ENCODE measurements around the gene RAB33B. TPM values are rescaled to one million over a fixed set of nuclear protein-coding genes. Genes with fewer than 3 reads are reported as not detected.
A peak's percentile ranks its signal among the peaks of the same experiment; 100 is the strongest.

The RAB33B gene
- total and polyA plus RNA-seq, 4 donors: 7.2 to 38.9 (median 8.6) TPM

- peak overlapping the region; percentile 61 to 76 for H3K27ac ChIP-seq (ENCODE audit: low read depth in 1 of 2, low read length in 2 of 2)
- no peak overlapping the region for H3K9ac ChIP-seq (ENCODE audit: low read depth in 1 of 2, low read length in 2 of 2)
- no peak for TF ChIP-seq JUND (IDR thresholded peaks at IDR 0.05)
- no peak for TF ChIP-seq TAF1 (conservative IDR thresholded peaks at IDR 0.05)
- TF ChIP-seq, protein P1, sequence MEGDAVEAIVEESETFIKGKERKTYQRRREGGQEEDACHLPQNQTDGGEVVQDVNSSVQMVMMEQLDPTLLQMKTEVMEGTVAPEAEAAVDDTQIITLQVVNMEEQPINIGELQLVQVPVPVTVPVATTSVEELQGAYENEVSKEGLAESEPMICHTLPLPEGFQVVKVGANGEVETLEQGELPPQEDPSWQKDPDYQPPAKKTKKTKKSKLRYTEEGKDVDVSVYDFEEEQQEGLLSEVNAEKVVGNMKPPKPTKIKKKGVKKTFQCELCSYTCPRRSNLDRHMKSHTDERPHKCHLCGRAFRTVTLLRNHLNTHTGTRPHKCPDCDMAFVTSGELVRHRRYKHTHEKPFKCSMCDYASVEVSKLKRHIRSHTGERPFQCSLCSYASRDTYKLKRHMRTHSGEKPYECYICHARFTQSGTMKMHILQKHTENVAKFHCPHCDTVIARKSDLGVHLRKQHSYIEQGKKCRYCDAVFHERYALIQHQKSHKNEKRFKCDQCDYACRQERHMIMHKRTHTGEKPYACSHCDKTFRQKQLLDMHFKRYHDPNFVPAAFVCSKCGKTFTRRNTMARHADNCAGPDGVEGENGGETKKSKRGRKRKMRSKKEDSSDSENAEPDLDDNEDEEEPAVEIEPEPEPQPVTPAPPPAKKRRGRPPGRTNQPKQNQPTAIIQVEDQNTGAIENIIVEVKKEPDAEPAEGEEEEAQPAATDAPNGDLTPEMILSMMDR (IDR thresholded peaks at IDR 0.05; ENCODE audit: low read depth, low read length, missing input control): no peak
- TF ChIP-seq HNF4A (conservative IDR thresholded peaks at IDR 0.05): peak in 1 of 2 donors; percentile 8
- TF ChIP-seq SP1 (IDR thresholded peaks at IDR 0.05): no peak
- no peak for TF ChIP-seq RXRA (IDR thresholded peaks at IDR 0.05)
- TF ChIP-seq YY1 (IDR thresholded peaks at IDR 0.05): no peak
- TF ChIP-seq NR2F2 (IDR thresholded peaks at IDR 0.05): no peak
- TF ChIP-seq HNF4G (IDR thresholded peaks at IDR 0.05): no peak
- TF ChIP-seq RAD21 (IDR thresholded peaks at IDR 0.05): peak in 1 of 2 donors; percentile 54
- TF ChIP-seq EGR1 (IDR thresholded peaks at IDR 0.05; ENCODE audit: low read depth in 2 of 2): no peak
- TF ChIP-seq, protein P2, sequence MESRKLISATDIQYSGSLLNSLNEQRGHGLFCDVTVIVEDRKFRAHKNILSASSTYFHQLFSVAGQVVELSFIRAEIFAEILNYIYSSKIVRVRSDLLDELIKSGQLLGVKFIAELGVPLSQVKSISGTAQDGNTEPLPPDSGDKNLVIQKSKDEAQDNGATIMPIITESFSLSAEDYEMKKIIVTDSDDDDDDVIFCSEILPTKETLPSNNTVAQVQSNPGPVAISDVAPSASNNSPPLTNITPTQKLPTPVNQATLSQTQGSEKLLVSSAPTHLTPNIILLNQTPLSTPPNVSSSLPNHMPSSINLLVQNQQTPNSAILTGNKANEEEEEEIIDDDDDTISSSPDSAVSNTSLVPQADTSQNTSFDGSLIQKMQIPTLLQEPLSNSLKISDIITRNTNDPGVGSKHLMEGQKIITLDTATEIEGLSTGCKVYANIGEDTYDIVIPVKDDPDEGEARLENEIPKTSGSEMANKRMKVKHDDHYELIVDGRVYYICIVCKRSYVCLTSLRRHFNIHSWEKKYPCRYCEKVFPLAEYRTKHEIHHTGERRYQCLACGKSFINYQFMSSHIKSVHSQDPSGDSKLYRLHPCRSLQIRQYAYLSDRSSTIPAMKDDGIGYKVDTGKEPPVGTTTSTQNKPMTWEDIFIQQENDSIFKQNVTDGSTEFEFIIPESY (IDR thresholded peaks at IDR 0.05): no peak
- TF ChIP-seq REST (IDR thresholded peaks at IDR 0.05): no peak
- TF ChIP-seq FOXA1 (IDR thresholded peaks at IDR 0.05): peak; percentile 66
- no peak for TF ChIP-seq MAX (IDR thresholded peaks at IDR 0.05)
- TF ChIP-seq ATF3 (IDR thresholded peaks at IDR 0.05): no peak
- TF ChIP-seq GABPA (IDR thresholded peaks at IDR 0.05 in 1 of 2, conservative IDR thresholded peaks at IDR 0.05 in 1 of 2): no peak
- TF ChIP-seq FOXA2 (IDR thresholded peaks at IDR 0.05): peak; percentile 76
- WGBS: 47% methylated on average over 1 of the region's 1 CpG
- DNase-seq (ENCODE audit: low spot score): no peak
- peaks cover 7 to 27% (median 19%) of the 10 kb centered on the region in 4 donors for H3K4me1 ChIP-seq (ENCODE audit: control insufficient read depth in 4 of 4, insufficient read depth in 4 of 4, low read length in 3 of 4)
- no peaks in the 10 kb centered on the region for H3K27me3 ChIP-seq (ENCODE audit: control insufficient read depth in 4 of 4, insufficient read depth in 4 of 4, low read length in 3 of 4)
- no peaks in the 10 kb centered on the region for H3K9me3 ChIP-seq (ENCODE audit: control insufficient read depth in 4 of 4, low read length in 3 of 4)
- H3K4me3 ChIP-seq (ENCODE audit: low read depth in 1 of 3, low read length in 3 of 3): no peak overlapping the region
- peaks cover 0 to 9% (median 7%) of the 10 kb centered on the region in 4 donors for H3K36me3 ChIP-seq (ENCODE audit: control insufficient read depth in 4 of 4, insufficient read depth in 3 of 4, low read depth in 1 of 4, low read length in 3 of 4)
These were observed 15.9 kb downstream of the RAB33B start for GRCh38 chr4:139469869-139470268.

All from liver (tissue), 9 donors.